HEK293T (cell line): ENCODE results near the gene GGT1.
"Not testable (repeated sequence)": the region's sequence is repeated elsewhere in the genome, so short reads cannot be mapped to it uniquely, and the experiment has no call there.

ENCODE experiments used
- BHLHE40 ChIP-seq: fragments of 450-650 bp; IDR thresholded peaks from 2 replicates; pipeline ENCODE4 v1.6.1; 2016; ENCODE audit warnings: mild to moderate bottlenecking, moderate library complexity, borderline replicate concordance
- FOXK2 ChIP-seq: fragments of 450-650 bp; IDR thresholded peaks from 2 replicates; pipeline ENCODE4 v1.6.1; 2016; ENCODE audit warnings: mild to moderate bottlenecking
- FOXM1 ChIP-seq: fragments of 450-650 bp; IDR thresholded peaks from 2 replicates; pipeline ENCODE4 v1.6.1; 2017; ENCODE audit warnings: mild to moderate bottlenecking, borderline replicate concordance
- L3MBTL2 ChIP-seq: fragments of 450-650 bp; conservative IDR thresholded peaks from 2 replicates; pipeline ENCODE4 v1.6.1; 2016; ENCODE audit warnings: mild to moderate bottlenecking
- LEF1 ChIP-seq: fragments of 450-650 bp; IDR thresholded peaks from 2 replicates; pipeline ENCODE4 v1.6.1; 2017; ENCODE audit warnings: mild to moderate bottlenecking, borderline replicate concordance
- SP1 ChIP-seq: fragments of 450-650 bp; IDR thresholded peaks from 2 replicates; pipeline ENCODE4 v1.6.1; 2017

DNA sequence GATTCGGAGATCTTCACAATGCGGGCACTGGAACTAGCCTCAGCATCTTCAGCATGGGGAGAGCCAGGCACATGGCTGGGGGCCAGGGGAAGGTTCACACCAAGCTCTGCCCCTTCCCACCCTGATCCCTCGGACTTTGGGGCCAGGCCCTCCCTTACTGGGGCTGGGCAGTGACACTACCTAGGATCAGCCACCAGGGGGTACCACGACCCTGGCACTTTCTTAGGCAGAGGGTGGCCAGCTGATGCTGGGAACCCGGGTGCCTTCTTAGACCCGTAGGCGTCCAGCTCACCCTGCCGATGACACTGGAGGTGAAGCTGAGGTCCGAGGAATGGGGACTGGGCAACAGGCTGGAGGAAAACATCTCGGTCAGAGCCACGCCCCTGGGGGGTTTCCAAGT is 26.1 kb downstream of the GGT1 start:
- TF ChIP-seq BHLHE40, FOXM1, LEF1, SP1, L3MBTL2, FOXK2: not testable (repeated sequence)
